Measurements from ENCODE around the gene CCDC92. TPM values are rescaled to one million over a fixed set of nuclear protein-coding genes. Genes with fewer than 3 reads are reported as not detected.

Gene CCDC92
- total RNA-seq, 2 experiments from 2014 or later = 11.5 to 12.7 TPM

DNA sequence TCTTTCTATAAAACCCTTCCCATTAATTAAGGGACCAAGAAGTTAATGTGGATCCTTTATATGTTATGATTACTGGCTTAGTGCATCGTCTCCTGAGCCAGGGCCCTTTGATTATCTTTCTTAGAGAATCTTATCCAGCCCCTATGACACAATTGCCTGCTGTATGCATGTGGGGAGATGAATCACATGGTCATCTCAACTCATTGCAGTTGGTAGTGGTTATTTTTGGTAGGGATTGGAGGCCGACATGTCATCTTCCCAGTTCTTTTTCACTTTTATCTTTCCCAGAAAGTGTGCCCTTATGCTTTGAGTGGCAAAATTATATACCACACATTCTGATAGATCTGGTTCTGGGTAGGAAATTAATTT is 26.3 kb upstream of the CCDC92 start:
- peaks cover 39% of the 10 kb centered on the region for H3K36me3 ChIP-seq (ENCODE audit: insufficient read depth, low read length)
- H3K9me3 Mint-ChIP-seq = no peaks in the 10 kb centered on the region
- DNase-seq (no peak), ATAC-seq (ENCODE audit: poor library complexity) (no peak)
- no peak overlapping the region for H3K27ac ChIP-seq (ENCODE audit: low read depth in 1 of 2, low read length in 2 of 2)
- H3K9me3 ChIP-seq (ENCODE audit: control insufficient read depth in 1 of 2, insufficient read depth in 1 of 2, low read length in 2 of 2) = no peaks in the 10 kb centered on the region
- peaks cover 33% of the 10 kb centered on the region for H3K36me3 Mint-ChIP-seq (ENCODE audit: low read depth)
- H3K4me1 Mint-ChIP-seq (ENCODE audit: low read depth) = peaks cover 44% of the 10 kb centered on the region
- no peak overlapping the region for H3K27ac Mint-ChIP-seq
- no peaks in the 10 kb centered on the region for H3K27me3 Mint-ChIP-seq
- ChIA-PET POLR2A (no interaction called here), CTCF (no interaction called here)
- intact Hi-C loops (cut with DNase I, micrococcal nuclease) = no loop called here
- H3K4me3 Mint-ChIP-seq = no peak overlapping the region
- H3K4me1 ChIP-seq (ENCODE audit: insufficient read depth, low read length) = peaks cover 7% of the 10 kb centered on the region
- no peaks in the 10 kb centered on the region for H3K27me3 ChIP-seq (ENCODE audit: control insufficient read depth in 1 of 2, insufficient read depth in 2 of 2, low read length in 2 of 2)
- no peak overlapping the region for H3K4me3 ChIP-seq (ENCODE audit: low read length)
- TF ChIP-seq, protein P1, sequence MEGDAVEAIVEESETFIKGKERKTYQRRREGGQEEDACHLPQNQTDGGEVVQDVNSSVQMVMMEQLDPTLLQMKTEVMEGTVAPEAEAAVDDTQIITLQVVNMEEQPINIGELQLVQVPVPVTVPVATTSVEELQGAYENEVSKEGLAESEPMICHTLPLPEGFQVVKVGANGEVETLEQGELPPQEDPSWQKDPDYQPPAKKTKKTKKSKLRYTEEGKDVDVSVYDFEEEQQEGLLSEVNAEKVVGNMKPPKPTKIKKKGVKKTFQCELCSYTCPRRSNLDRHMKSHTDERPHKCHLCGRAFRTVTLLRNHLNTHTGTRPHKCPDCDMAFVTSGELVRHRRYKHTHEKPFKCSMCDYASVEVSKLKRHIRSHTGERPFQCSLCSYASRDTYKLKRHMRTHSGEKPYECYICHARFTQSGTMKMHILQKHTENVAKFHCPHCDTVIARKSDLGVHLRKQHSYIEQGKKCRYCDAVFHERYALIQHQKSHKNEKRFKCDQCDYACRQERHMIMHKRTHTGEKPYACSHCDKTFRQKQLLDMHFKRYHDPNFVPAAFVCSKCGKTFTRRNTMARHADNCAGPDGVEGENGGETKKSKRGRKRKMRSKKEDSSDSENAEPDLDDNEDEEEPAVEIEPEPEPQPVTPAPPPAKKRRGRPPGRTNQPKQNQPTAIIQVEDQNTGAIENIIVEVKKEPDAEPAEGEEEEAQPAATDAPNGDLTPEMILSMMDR (IDR thresholded peaks at IDR 0.05) = no peak

DNA sequence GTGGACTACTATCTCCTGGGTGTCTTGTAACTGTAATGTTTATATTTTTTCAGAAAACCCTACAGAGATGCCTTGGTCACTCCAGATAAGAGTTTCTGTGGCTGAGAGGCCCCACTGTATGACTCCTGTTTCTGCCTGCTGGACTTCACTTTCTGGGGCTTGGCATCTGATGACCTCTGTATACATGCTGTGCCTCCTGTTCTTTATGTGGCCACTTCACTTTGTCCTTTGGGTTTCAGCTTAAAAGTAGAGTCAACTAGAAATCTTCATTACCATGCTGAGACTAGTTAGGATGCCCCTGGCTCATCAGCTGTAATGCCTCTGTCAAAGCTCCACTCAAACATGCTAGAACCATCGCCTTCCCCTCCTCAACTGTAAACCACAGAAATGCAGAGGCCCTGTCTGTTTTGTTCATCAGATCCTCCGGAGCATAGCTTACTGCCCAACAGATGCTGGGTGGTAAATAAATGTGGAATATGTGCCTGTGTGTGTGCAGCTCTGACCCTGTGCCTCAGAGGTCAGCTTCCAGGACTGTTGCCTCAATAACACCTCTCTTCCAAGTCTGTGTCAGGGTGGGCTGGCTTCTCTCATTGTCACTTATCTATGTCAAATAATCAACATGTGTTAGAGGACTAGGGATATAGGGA is 25.8 kb upstream of the CCDC92 start:
- intact Hi-C loops (cut with DNase I, micrococcal nuclease) = no loop called here
- H3K4me1 Mint-ChIP-seq (ENCODE audit: low read depth) = peaks cover 49% of the 10 kb centered on the region
- DNase-seq (no peak), ATAC-seq (ENCODE audit: poor library complexity) (no peak)
- peaks cover 39% of the 10 kb centered on the region for H3K36me3 ChIP-seq (ENCODE audit: insufficient read depth, low read length)
- H3K9me3 ChIP-seq (ENCODE audit: control insufficient read depth in 1 of 2, insufficient read depth in 1 of 2, low read length in 2 of 2) = no peaks in the 10 kb centered on the region
- no peak overlapping the region for H3K4me3 ChIP-seq (ENCODE audit: low read length)
- H3K27me3 ChIP-seq (ENCODE audit: control insufficient read depth in 1 of 2, insufficient read depth in 2 of 2, low read length in 2 of 2) = no peaks in the 10 kb centered on the region
- H3K27ac Mint-ChIP-seq = no peak overlapping the region
- no peaks in the 10 kb centered on the region for H3K27me3 Mint-ChIP-seq
- ChIA-PET CTCF (no interaction called here), POLR2A (no interaction called here)
- H3K4me1 ChIP-seq (ENCODE audit: insufficient read depth, low read length) = peaks cover 7% of the 10 kb centered on the region
- H3K9me3 Mint-ChIP-seq = no peaks in the 10 kb centered on the region
- TF ChIP-seq, protein P1 (IDR thresholded peaks at IDR 0.05) = no peak
- no peak overlapping the region for H3K4me3 Mint-ChIP-seq
- H3K27ac ChIP-seq (ENCODE audit: low read depth in 1 of 2, low read length in 2 of 2) = no peak overlapping the region
- peaks cover 38% of the 10 kb centered on the region for H3K36me3 Mint-ChIP-seq (ENCODE audit: low read depth)

- ATAC-seq (ENCODE audit: poor library complexity) (no peak), DNase-seq (no peak)
- intact Hi-C loops (cut with DNase I, micrococcal nuclease) = no loop called here
- Mint-ChIP-seq H3K9me3 (no peaks in the 10 kb centered on the region), H3K4me3 (no peak overlapping the region), H3K4me1 (ENCODE audit: low read depth) (peaks cover 54% of the 10 kb centered on the region), H3K36me3 (ENCODE audit: low read depth) (peaks cover 42% of the 10 kb centered on the region), H3K27ac (no peak overlapping the region), H3K27me3 (no peaks in the 10 kb centered on the region)
- ChIA-PET CTCF (no interaction called here), POLR2A (no interaction called here)
- TF ChIP-seq, protein P1 (IDR thresholded peaks at IDR 0.05) = no peak
- Histone ChIP-seq H3K9me3 (ENCODE audit: control insufficient read depth in 1 of 2, insufficient read depth in 1 of 2, low read length in 2 of 2) (no peaks in the 10 kb centered on the region), H3K4me1 (ENCODE audit: insufficient read depth, low read length) (peaks cover 7% of the 10 kb centered on the region), H3K4me3 (ENCODE audit: low read length) (no peak overlapping the region), H3K36me3 (ENCODE audit: insufficient read depth, low read length) (peaks cover 42% of the 10 kb centered on the region), H3K27ac (ENCODE audit: low read depth in 1 of 2, low read length in 2 of 2) (no peak overlapping the region), H3K27me3 (ENCODE audit: control insufficient read depth in 1 of 2, insufficient read depth in 2 of 2, low read length in 2 of 2) (no peaks in the 10 kb centered on the region)
These were observed 25.3 kb upstream of the CCDC92 start for GRCh38 chr12:123997908-123998307.
